Tibial nerve (tissue), 4 donors: ENCODE results near the gene ACSM2A.

Experiments used
- EP300 ChIP-seq, 2 donors: sonication (generic); formaldehyde crosslinking; IDR thresholded peaks; one replicate each; pipeline ENCODE4 v1.6.1; 2017; ENCODE audit warnings: antibody characterized with exemption in 2 of 2, mild to moderate bottlenecking in 1 of 2
- TF ChIP-seq, protein P1 (sequence below), 5 experiments: fragments of 200-600 bp in 3 of 5; fragments of 450-650 bp in 2 of 5; sonication (generic) in 3 of 5; IDR thresholded peaks; one replicate each; pipeline ENCODE4 v1.5.1; 2016 to 2019; ENCODE audit warnings: antibody characterized with exemption in 5 of 5, mild to moderate bottlenecking in 3 of 5, moderate library complexity in 2 of 5

DNA sequence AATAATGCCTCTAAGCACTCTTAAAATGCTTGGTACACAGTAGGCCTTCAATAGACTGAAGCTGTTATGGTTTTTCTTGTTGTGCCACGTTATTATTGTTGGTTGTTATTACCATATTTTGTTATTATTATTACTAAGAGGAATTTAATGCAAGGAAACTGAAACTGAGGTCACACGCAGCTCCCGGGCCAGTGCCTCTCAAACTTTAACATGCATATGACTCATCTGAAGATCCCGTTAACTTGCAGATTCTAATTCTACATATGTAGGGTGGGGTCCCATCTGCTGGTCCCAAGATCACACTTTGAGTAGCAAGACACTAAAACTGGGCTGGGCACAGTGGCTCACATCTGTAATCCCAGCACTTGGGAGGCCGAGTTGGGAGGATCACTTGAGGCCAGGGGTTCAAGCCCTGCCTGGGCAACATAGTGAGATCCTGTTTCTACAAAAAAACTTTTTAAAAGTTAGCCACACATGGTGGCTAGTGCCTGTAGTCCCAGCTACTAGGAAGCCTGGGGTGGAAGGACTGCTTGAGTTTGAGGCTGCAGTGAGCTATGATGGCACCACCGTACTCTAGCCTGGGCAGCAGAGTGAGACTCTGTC is 41.1 kb upstream of the ACSM2A start:
- TF ChIP-seq, protein P1, sequence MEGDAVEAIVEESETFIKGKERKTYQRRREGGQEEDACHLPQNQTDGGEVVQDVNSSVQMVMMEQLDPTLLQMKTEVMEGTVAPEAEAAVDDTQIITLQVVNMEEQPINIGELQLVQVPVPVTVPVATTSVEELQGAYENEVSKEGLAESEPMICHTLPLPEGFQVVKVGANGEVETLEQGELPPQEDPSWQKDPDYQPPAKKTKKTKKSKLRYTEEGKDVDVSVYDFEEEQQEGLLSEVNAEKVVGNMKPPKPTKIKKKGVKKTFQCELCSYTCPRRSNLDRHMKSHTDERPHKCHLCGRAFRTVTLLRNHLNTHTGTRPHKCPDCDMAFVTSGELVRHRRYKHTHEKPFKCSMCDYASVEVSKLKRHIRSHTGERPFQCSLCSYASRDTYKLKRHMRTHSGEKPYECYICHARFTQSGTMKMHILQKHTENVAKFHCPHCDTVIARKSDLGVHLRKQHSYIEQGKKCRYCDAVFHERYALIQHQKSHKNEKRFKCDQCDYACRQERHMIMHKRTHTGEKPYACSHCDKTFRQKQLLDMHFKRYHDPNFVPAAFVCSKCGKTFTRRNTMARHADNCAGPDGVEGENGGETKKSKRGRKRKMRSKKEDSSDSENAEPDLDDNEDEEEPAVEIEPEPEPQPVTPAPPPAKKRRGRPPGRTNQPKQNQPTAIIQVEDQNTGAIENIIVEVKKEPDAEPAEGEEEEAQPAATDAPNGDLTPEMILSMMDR (IDR thresholded peaks at IDR 0.05), result no peak
- no peak for TF ChIP-seq EP300 (IDR thresholded peaks at IDR 0.05)
